HEK293 (cell line): ENCODE data around the gene CDKAL1.
A peak's percentile ranks its signal among the peaks of the same experiment; 100 is the strongest.

Experiments
- BCL6B ChIP-seq: fragments of 450-650 bp; formaldehyde crosslinking; IDR thresholded peaks from 2 replicates; pipeline ENCODE4 v1.5.1; 2017; ENCODE audit warnings: missing biosample characterization, missing genetic modification characterization
- GFI1B ChIP-seq: fragments of 450-650 bp; formaldehyde crosslinking; IDR thresholded peaks from 2 replicates; pipeline ENCODE4 v1.5.1; 2016; ENCODE audit warnings: missing biosample characterization, missing genetic modification characterization
- HOXC10 ChIP-seq: sonication (generic); formaldehyde crosslinking; IDR thresholded peaks from 2 replicates; pipeline ENCODE4 v1.8.1; 2023; ENCODE audit warnings: mild to moderate bottlenecking, missing genetic modification reagents
- KLF10 ChIP-seq: fragments of 450-650 bp; IDR thresholded peaks from 2 replicates; pipeline ENCODE4 v1.5.1; 2018; ENCODE audit warnings: missing biosample characterization, mild to moderate bottlenecking, missing genetic modification characterization
- KLF17 ChIP-seq: fragments of 450-650 bp; formaldehyde crosslinking; IDR thresholded peaks from 2 replicates; pipeline ENCODE4 v1.5.1; 2016; ENCODE audit warnings: missing biosample characterization, missing genetic modification characterization
- MYNN ChIP-seq: fragments of 450-650 bp; formaldehyde crosslinking; IDR thresholded peaks from 2 replicates; pipeline ENCODE4 v1.5.1; 2016; ENCODE audit warnings: missing biosample characterization, missing genetic modification characterization, borderline replicate concordance
- PRDM6 ChIP-seq: fragments of 450-650 bp; formaldehyde crosslinking; IDR thresholded peaks from 2 replicates; pipeline ENCODE4 v1.5.1; 2017; ENCODE audit warnings: missing biosample characterization, missing genetic modification characterization
- WT1 ChIP-seq: fragments of 450-650 bp; formaldehyde crosslinking; IDR thresholded peaks from 2 replicates; pipeline ENCODE4 v1.5.1; 2016; ENCODE audit warnings: missing biosample characterization, missing genetic modification characterization
- ZBTB44 ChIP-seq: fragments of 450-650 bp; IDR thresholded peaks from 2 replicates; pipeline ENCODE4 v1.5.1; 2018; ENCODE audit warnings: missing biosample characterization, mild to moderate bottlenecking, missing genetic modification characterization
- ZBTB8A ChIP-seq: fragments of 450-650 bp; formaldehyde crosslinking; IDR thresholded peaks from 2 replicates; pipeline ENCODE4 v1.5.1; 2016; ENCODE audit warnings: missing biosample characterization, missing genetic modification characterization
- ZFP69B ChIP-seq: fragments of 450-650 bp; formaldehyde crosslinking; IDR thresholded peaks from 2 replicates; pipeline ENCODE4 v1.5.1; 2016; ENCODE audit warnings: missing biosample characterization, missing genetic modification characterization
- ZNF133 ChIP-seq: fragments of 450-650 bp; formaldehyde crosslinking; IDR thresholded peaks from 2 replicates; pipeline ENCODE4 v1.5.1; 2016; ENCODE audit warnings: missing biosample characterization, missing genetic modification characterization
- ZNF138 ChIP-seq: fragments of 450-650 bp; formaldehyde crosslinking; IDR thresholded peaks from 2 replicates; pipeline ENCODE4 v1.5.1; 2016; ENCODE audit warnings: missing biosample characterization, missing genetic modification characterization, borderline replicate concordance
- ZNF175 ChIP-seq: fragments of 450-650 bp; formaldehyde crosslinking; IDR thresholded peaks from 2 replicates; pipeline ENCODE4 v1.5.1; 2016; ENCODE audit warnings: missing biosample characterization, missing genetic modification characterization
- ZNF221 ChIP-seq: fragments of 450-650 bp; formaldehyde crosslinking; IDR thresholded peaks from 2 replicates; pipeline ENCODE4 v1.5.1; 2017; ENCODE audit warnings: missing biosample characterization, missing genetic modification characterization, borderline replicate concordance
- ZNF24 ChIP-seq: fragments of 450-650 bp; formaldehyde crosslinking; IDR thresholded peaks from 2 replicates; pipeline ENCODE4 v1.5.1; 2016; ENCODE audit warnings: missing biosample characterization, missing genetic modification characterization
- ZNF335 ChIP-seq: fragments of 450-650 bp; formaldehyde crosslinking; conservative IDR thresholded peaks from 2 replicates; pipeline ENCODE4 v1.5.1; 2016; ENCODE audit warnings: missing biosample characterization, missing genetic modification characterization
- ZNF341 ChIP-seq: fragments of 450-650 bp; formaldehyde crosslinking; IDR thresholded peaks from 2 replicates; pipeline ENCODE4; 2016; ENCODE audit warnings: low read depth, missing biosample characterization, missing genetic modification characterization
- ZNF426 ChIP-seq: fragments of 450-650 bp; formaldehyde crosslinking; IDR thresholded peaks from 2 replicates; pipeline ENCODE4 v1.5.1; 2017; ENCODE audit warnings: missing biosample characterization, missing genetic modification characterization, mild to moderate bottlenecking, inconsistent platforms, moderate library complexity
- ZNF433 ChIP-seq: fragments of 450-650 bp; formaldehyde crosslinking; IDR thresholded peaks from 2 replicates; pipeline ENCODE4 v1.5.1; 2016; ENCODE audit warnings: missing biosample characterization, missing genetic modification characterization, low read depth
- ZNF513 ChIP-seq: fragments of 450-650 bp; IDR thresholded peaks from 2 replicates; pipeline ENCODE4 v1.5.1; 2018; ENCODE audit warnings: missing biosample characterization, missing genetic modification characterization
- ZNF544 ChIP-seq: fragments of 450-650 bp; formaldehyde crosslinking; IDR thresholded peaks from 2 replicates; pipeline ENCODE4 v1.5.0; 2017; ENCODE audit warnings: missing biosample characterization, missing genetic modification characterization
- ZNF548 ChIP-seq: fragments of 450-650 bp; formaldehyde crosslinking; IDR thresholded peaks from 2 replicates; pipeline ENCODE4 v1.5.1; 2016; ENCODE audit warnings: missing biosample characterization, missing genetic modification characterization
- ZNF561 ChIP-seq: fragments of 450-650 bp; IDR thresholded peaks from 2 replicates; pipeline ENCODE4 v1.5.1; 2018; ENCODE audit warnings: missing biosample characterization, missing genetic modification characterization, borderline replicate concordance
- ZNF580 ChIP-seq: fragments of 450-650 bp; formaldehyde crosslinking; IDR thresholded peaks from 2 replicates; pipeline ENCODE4 v1.5.1; 2016; ENCODE audit warnings: missing biosample characterization, missing genetic modification characterization
- ZNF645 ChIP-seq: fragments of 450-650 bp; formaldehyde crosslinking; IDR thresholded peaks from 2 replicates; pipeline ENCODE4; 2016; ENCODE audit warnings: missing biosample characterization, missing genetic modification characterization
- ZNF654 ChIP-seq: fragments of 450-650 bp; formaldehyde crosslinking; IDR thresholded peaks from 2 replicates; pipeline ENCODE4 v1.5.1; 2016; ENCODE audit warnings: low read depth, missing biosample characterization, missing genetic modification characterization
- ZNF692 ChIP-seq: fragments of 450-650 bp; formaldehyde crosslinking; IDR thresholded peaks from 2 replicates; pipeline ENCODE4 v1.5.1; 2016; ENCODE audit warnings: missing biosample characterization, missing genetic modification characterization
- ZNF791 ChIP-seq: fragments of 450-650 bp; formaldehyde crosslinking; IDR thresholded peaks from 2 replicates; pipeline ENCODE4 v1.5.1; 2016; ENCODE audit warnings: missing biosample characterization, missing genetic modification characterization

CDKAL1 gene

GRCh38 chr6:21264288-21265033, 730.2 kb downstream of the CDKAL1 start (continued):
- TF ChIP-seq ZBTB44 (tag by site-specific recombination): peak; percentile 91
- TF ChIP-seq HOXC10 (CRISPR knock-in tag): no peak
- TF ChIP-seq ZNF221 (tag by site-specific recombination): 0 out of 2 replicates have a peak, but pooled peaks have one; percentile 25
- TF ChIP-seq ZNF175 (tag by site-specific recombination): no peak
- TF ChIP-seq ZNF791 (tag by site-specific recombination): no peak
- TF ChIP-seq WT1 (tag by site-specific recombination): peak; percentile 97
- TF ChIP-seq ZFP69B (tag by site-specific recombination): peak; percentile 54; the same call in 1 of the 2 replicates
- TF ChIP-seq ZNF341 (tag by site-specific recombination): peak; percentile 31; the same call in 1 of the 2 replicates
- peak; percentile 99 for TF ChIP-seq ZNF561 (tag by site-specific recombination)
- peak; percentile 75 for TF ChIP-seq ZBTB8A
- TF ChIP-seq ZNF433 (tag by site-specific recombination): no peak
- no peak for TF ChIP-seq ZNF544 (tag by site-specific recombination)
- no peak for TF ChIP-seq ZNF548 (tag by site-specific recombination)
- peak; percentile 88 for TF ChIP-seq KLF10
- TF ChIP-seq ZNF580: peak; percentile 99
- TF ChIP-seq ZNF692 (tag by site-specific recombination): peak; percentile 77
- TF ChIP-seq BCL6B (tag by site-specific recombination): peak; percentile 73; the same call in 1 of the 2 replicates
- TF ChIP-seq KLF17 (tag by site-specific recombination): peak; percentile 51; the same call in 1 of the 2 replicates
- 0 out of 2 replicates have a peak, but pooled peaks have one; percentile 12 for TF ChIP-seq ZNF426 (tag by site-specific recombination)
- TF ChIP-seq ZNF654: peak; percentile 28
- TF ChIP-seq ZNF513 (tag by site-specific recombination): peak; percentile 59
- TF ChIP-seq GFI1B (tag by site-specific recombination): peak; percentile 90
- peak; percentile 70 for TF ChIP-seq ZNF335
- no peak for TF ChIP-seq ZNF138 (tag by site-specific recombination)
- no peak for TF ChIP-seq MYNN (tag by site-specific recombination)
- TF ChIP-seq ZNF24 (tag by site-specific recombination): peak; percentile 91
- 0 out of 2 replicates have a peak, but pooled peaks have one; percentile 55 for TF ChIP-seq ZNF645
- TF ChIP-seq PRDM6 (tag by site-specific recombination): peak; percentile 99
- TF ChIP-seq ZNF133 (tag by site-specific recombination): 0 out of 2 replicates have a peak, but pooled peaks have one; percentile 18
